B cell (primary cell): Measurements from ENCODE around the gene TIAM1. TPM values are rescaled to one million over a fixed set of nuclear protein-coding genes. Genes with fewer than 3 reads are reported as not detected.

Source experiments
- ATAC-seq: fragments of 200-7000 bp; cut with Tn5 transposase; one replicate; pipeline ENCODE4 v1.10.0; 2021; ENCODE audit warnings: low read depth, mild to moderate bottlenecking, moderate number of reproducible peaks, moderate library complexity
- CTCF ChIA-PET: fragments of 350-600 bp; sonication (Branson Sonifier 250); formaldehyde crosslinking; loops from one replicate; lab custom pipeline; 2021; ENCODE audit warnings: antibody characterized with exemption, inconsistent platforms; lab: Charles Lee
- POLR2A ChIA-PET: fragments of 350-600 bp; sonication (Branson Sonifier 250); formaldehyde crosslinking; loops from one replicate; lab custom pipeline; 2021; ENCODE audit warnings: antibody characterized with exemption; lab: Charles Lee
- DNase-seq: peaks from one replicate; pipeline ENCODE4 v3.0.0; 2013
- H2AFZ ChIP-seq: 2 replicates; pipeline ENCODE4 v1.6.1; 2012; ENCODE audit warnings: mild to moderate bottlenecking, low read depth, low read length; ENCODE audit not compliant: insufficient read depth, poor library complexity, severe bottlenecking
- H3K27ac ChIP-seq, 2 donors: 1 replicate in 1 of 2; 2 replicates in 1 of 2; pipeline ENCODE4 v1.5.1; 2012 to 2013; ENCODE audit warnings: low read length in 2 of 2, mild to moderate bottlenecking in 2 of 2, moderate library complexity in 1 of 2
- H3K27me3 ChIP-seq, 4 experiments: fragments of 200-600 bp in 1 of 4; sonication (generic) in 1 of 4; replicated peaks in 1 of 4; 1 replicate in 2 of 4; 2 replicates in 2 of 4; pipeline versions ENCODE4 v1.6.1 to v1.7.0; 2013 to 2016; ENCODE audit warnings: low read length in 3 of 4, mild to moderate bottlenecking in 2 of 4, mixed read lengths in 1 of 4, moderate library complexity in 1 of 4; ENCODE audit not compliant: insufficient read depth in 4 of 4, control insufficient read depth in 3 of 4; ENCODE audit errors: control extremely low read depth in 1 of 4
- H3K36me3 ChIP-seq, 2 experiments: replicated peaks in 1 of 2; 1 replicate in 1 of 2; 2 replicates in 1 of 2; pipeline versions ENCODE4 v1.6.1 to v1.7.1; 2013; ENCODE audit warnings: low read length in 1 of 2; ENCODE audit not compliant: insufficient read depth in 2 of 2, control insufficient read depth in 1 of 2; ENCODE audit errors: control extremely low read depth in 1 of 2, extremely low read depth in 1 of 2
- H3K4me1 ChIP-seq, 2 donors: fragments of 200-600 bp in 1 of 2; sonication (generic) in 1 of 2; 1 replicate in 1 of 2; 2 replicates in 1 of 2; pipeline versions ENCODE4 v1.5.1 to v1.6.1; 2013 to 2017; ENCODE audit warnings: low read length in 2 of 2; ENCODE audit not compliant: control insufficient read depth in 2 of 2, insufficient read depth in 2 of 2
- H3K4me2 ChIP-seq: replicated peaks from 2 replicates; pipeline ENCODE3; 2012; ENCODE audit warnings: mild to moderate bottlenecking, low read depth, low read length; ENCODE audit not compliant: poor library complexity, severe bottlenecking
- H3K4me3 ChIP-seq, 5 experiments: fragments of 200-600 bp in 1 of 5; sonication (generic) in 1 of 5; 1 replicate in 3 of 5; 2 replicates in 2 of 5; pipeline versions ENCODE4 v1.5.1 to v1.7.0; 2011 to 2016; ENCODE audit warnings: low read length in 4 of 5, mild to moderate bottlenecking in 4 of 5, low read depth in 2 of 5, control low read depth in 1 of 5, moderate library complexity in 1 of 5; ENCODE audit not compliant: insufficient read depth in 1 of 5; ENCODE audit errors: control extremely low read depth in 1 of 5, extremely low read depth in 1 of 5
- H3K79me2 ChIP-seq: fragments of 200-600 bp; sonication (generic); one replicate; pipeline ENCODE4 v1.6.0; 2016; ENCODE audit warnings: low read length; ENCODE audit not compliant: control insufficient read depth, insufficient read depth
- H3K9ac ChIP-seq: fragments of 200-600 bp; sonication (generic); 2 replicates; pipeline ENCODE4 v1.6.1; 2017; ENCODE audit warnings: mild to moderate bottlenecking, low read length, moderate library complexity
- H3K9me3 ChIP-seq, 3 donors: one replicate each; pipeline versions ENCODE4 v1.6.1 to v1.7.1; 2013; ENCODE audit warnings: low read length in 2 of 3; ENCODE audit not compliant: control insufficient read depth in 2 of 3, insufficient read depth in 1 of 3; ENCODE audit errors: control extremely low read depth in 1 of 3
- H4K20me1 ChIP-seq: 2 replicates; pipeline ENCODE4 v1.6.0; 2012; ENCODE audit warnings: mild to moderate bottlenecking, low read length; ENCODE audit not compliant: insufficient read depth, control insufficient read depth, poor library complexity, severe bottlenecking
- H3K27ac Mint-ChIP-seq: one replicate; pipeline ENCODE4 v1.8.0; 2021; ENCODE audit warnings: mixed read lengths
- H3K27me3 Mint-ChIP-seq: one replicate; pipeline ENCODE4 v1.8.0; 2021; ENCODE audit warnings: mixed read lengths
- H3K4me1 Mint-ChIP-seq: one replicate; pipeline ENCODE4 v1.8.0; 2021; ENCODE audit warnings: mixed read lengths
- H3K4me3 Mint-ChIP-seq: one replicate; pipeline ENCODE4 v1.8.0; 2021; ENCODE audit warnings: mixed read lengths
- H3K9me3 Mint-ChIP-seq: one replicate; pipeline ENCODE4 v1.8.0; 2022; ENCODE audit warnings: mixed read lengths; ENCODE audit not compliant: insufficient read depth
- CTCF ChIP-seq: fragments of 200-600 bp; IDR thresholded peaks from one replicate; pipeline ENCODE4 v1.8.0; 2022; ENCODE audit warnings: antibody characterized with exemption, mild to moderate bottlenecking
- EZH2 ChIP-seq: IDR thresholded peaks from 2 replicates; pipeline ENCODE4 v1.6.1; 2012; ENCODE audit warnings: borderline replicate concordance, low read depth, mild to moderate bottlenecking, moderate library complexity, low read length; ENCODE audit not compliant: insufficient read depth, poor library complexity, severe bottlenecking
- WGBS: methylation state at CpG from one replicate; pipeline ENCODE4 v1.1.5; 2013; ENCODE audit warnings: missing lambda C conversion rate; ENCODE audit not compliant: insufficient coverage; 5-methylcytosine and 5-hydroxymethylcytosine counted together
- intact Hi-C: fragments of 100-400 bp; cut with micrococcal nuclease; formaldehyde crosslinking; loops from one replicate; pipeline ENCODE4 v1.10.0; 2022
- polyA plus RNA-seq: library from polyadenylated mRNA; depleted of rRNA; stranded (reverse); fragments of >200 nt; gene quantifications from 2 replicates; pipeline ENCODE4 v1.2.3, GENCODE V29; 2012
- total RNA-seq, 2 donors: library from RNA; stranded (reverse); fragments of 120-200 nt in 1 of 2; gene quantifications; 1 replicate in 1 of 2; 2 replicates in 1 of 2; pipeline versions ENCODE4 v1.2.3 to v1.2.4, GENCODE V29; 2013 to 2022

TIAM1 gene
- total and polyA plus RNA-seq, 2 donors (not counting 1 experiment from before 2014, with no cell fraction given) = 0.51 to 1.0 TPM

GRCh38 chr21:31191553-31191952 is 152.5 kb downstream of the TIAM1 start:
- H3K27me3 ChIP-seq = no peaks in the 10 kb centered on the region
- no peak overlapping the region for H3K4me3 ChIP-seq
- no CpG with 5 or more reads among the region's 3 CpGs for WGBS
- Mint-ChIP-seq H3K27ac (no peak overlapping the region), H3K9me3 (no peaks in the 10 kb centered on the region), H3K4me3 (no peak overlapping the region), H3K27me3 (peaks cover 3% of the 10 kb centered on the region), H3K4me1 (peaks cover 4% of the 10 kb centered on the region)
- intact Hi-C loops = no loop called here
- H4K20me1 ChIP-seq = no peaks in the 10 kb centered on the region
- H2AFZ ChIP-seq = no peak overlapping the region
- H3K79me2 ChIP-seq = no peaks in the 10 kb centered on the region
- no peak for DNase-seq
- no peaks in the 10 kb centered on the region for H3K36me3 ChIP-seq
- no peak for ATAC-seq
- no peak overlapping the region for H3K9ac ChIP-seq
- no peak overlapping the region for H3K27ac ChIP-seq
- ChIA-PET POLR2A (no interaction called here), CTCF (no interaction called here)
- no peak overlapping the region for H3K4me2 ChIP-seq
- H3K4me1 ChIP-seq = no peaks in the 10 kb centered on the region
- TF ChIP-seq EZH2 = no peak
- TF ChIP-seq CTCF = no peak
- no peaks in the 10 kb centered on the region for H3K9me3 ChIP-seq

- Histone ChIP-seq H4K20me1 (no peaks in the 10 kb centered on the region), H2AFZ (no peak overlapping the region), H3K4me2 (no peak overlapping the region), H3K79me2 (no peaks in the 10 kb centered on the region), H3K36me3 (no peaks in the 10 kb centered on the region), H3K9me3 (no peaks in the 10 kb centered on the region), H3K27ac (no peak overlapping the region), H3K27me3 (no peaks in the 10 kb centered on the region), H3K4me3 (no peak overlapping the region), H3K9ac (no peak overlapping the region), H3K4me1 (no peaks in the 10 kb centered on the region)
- DNase-seq (no peak), ATAC-seq (no peak)
- intact Hi-C loops = no loop called here
- ChIA-PET CTCF (interaction anchor here (0.6 to 1.8 kb wide), 4 partner anchors 391 to 706 kb away, joined by 3 to 6 read pairs (median 4); no protein-coding TSS in a partner anchor), POLR2A (no interaction called here)
- no peaks in the 10 kb centered on the region for H3K9me3 Mint-ChIP-seq
- no peak overlapping the region for H3K4me3 Mint-ChIP-seq
- H3K27me3 Mint-ChIP-seq = no peaks in the 10 kb centered on the region
- H3K4me1 Mint-ChIP-seq = peaks cover 2% of the 10 kb centered on the region
- H3K27ac Mint-ChIP-seq = no peak overlapping the region
- TF ChIP-seq EZH2 (no peak), CTCF (no peak)
- WGBS = 80% methylated on average over 1 of the region's 5 CpGs
Observed at GRCh38 chr21:31190516-31190915, 153.5 kb downstream of the TIAM1 start.
